GM19193 (cell line): Measurements from ENCODE around the gene CD47.

Experiments
- POLR2A ChIP-seq: IDR thresholded peaks from 4 replicates; pipeline ENCODE4 v1.6.1; 2011; ENCODE audit not compliant: insufficient read depth, insufficient read length; ENCODE audit errors: extremely low read depth

CD47 gene

GRCh38 chr3:108046247-108046646 lies 44.6 kb downstream of the CD47 start:
- TF ChIP-seq POLR2A, result no peak

- no peak for TF ChIP-seq POLR2A
These were observed 46.1 kb downstream of the CD47 start for GRCh38 chr3:108044699-108045098.

- TF ChIP-seq POLR2A, result no peak
These were observed 48.5 kb downstream of the CD47 start for GRCh38 chr3:108042300-108042699.

- TF ChIP-seq POLR2A, result no peak
These were observed 49.6 kb downstream of the CD47 start for GRCh38 chr3:108041253-108041652.

- no peak for TF ChIP-seq POLR2A
These were observed 53.1 kb downstream of the CD47 start for GRCh38 chr3:108037770-108038169.

- TF ChIP-seq POLR2A, result no peak
These were observed 53.7 kb downstream of the CD47 start for GRCh38 chr3:108036984-108037741.

- TF ChIP-seq POLR2A, result no peak
These were observed 54.4 kb downstream of the CD47 start for GRCh38 chr3:108036401-108036800.

GRCh38 chr3:108035751-108036150 lies 55.1 kb downstream of the CD47 start:
- no peak for TF ChIP-seq POLR2A

GRCh38 chr3:108031895-108032294 lies 58.9 kb downstream of the CD47 start:
- no peak for TF ChIP-seq POLR2A

- no peak for TF ChIP-seq POLR2A
These were observed 59.9 kb downstream of the CD47 start for GRCh38 chr3:108030960-108031359.

- TF ChIP-seq POLR2A, result no peak
These were observed 61.4 kb downstream of the CD47 start for GRCh38 chr3:108029466-108029865.

- no peak for TF ChIP-seq POLR2A
These were observed 61.9 kb downstream of the CD47 start for GRCh38 chr3:108028896-108029295.

GRCh38 chr3:108025177-108025576 lies 65.7 kb downstream of the CD47 start:
- no peak for TF ChIP-seq POLR2A

- no peak for TF ChIP-seq POLR2A
These were observed 66.5 kb downstream of the CD47 start for GRCh38 chr3:108024146-108024850.

GRCh38 chr3:108022256-108023150 lies 68.3 kb downstream of the CD47 start:
- TF ChIP-seq POLR2A, result no peak

- no peak for TF ChIP-seq POLR2A
These were observed 69.3 kb downstream of the CD47 start for GRCh38 chr3:108021533-108021932.

GRCh38 chr3:108021131-108021530 lies 69.7 kb downstream of the CD47 start:
- no peak for TF ChIP-seq POLR2A
